Muscle of back (tissue), 11 donors: ENCODE results near the gene GNG13. TPM values are rescaled to one million over a fixed set of nuclear protein-coding genes. Genes with fewer than 3 reads are reported as not detected.
"Not testable (repeated sequence)": the region's sequence is repeated elsewhere in the genome, so short reads cannot be mapped to it uniquely, and the experiment has no call there.

Source experiments
- DNase-seq, 3 donors: peaks; one replicate each; pipeline versions ENCODE4 v3.0.0 to v3.0.0-alpha.2; 2013
- polyA plus RNA-seq, 10 donors: library from polyadenylated mRNA; unstranded; fragments of 120-200 nt; gene quantifications; one replicate each; pipeline ENCODE4 v1.2.1, GENCODE V29; 2013; ENCODE audit not compliant: insufficient read length in 10 of 10

The GNG13 gene
- polyA plus RNA-seq, 10 donors = 0.16 TPM; not detected in 9

- DNase-seq = no peak
Observed at GRCh38 chr16:832652-833336, 32.3 kb upstream of the GNG13 start.

- no peak for DNase-seq
Observed at GRCh38 chr16:831571-832413, 31.3 kb upstream of the GNG13 start.

DNA sequence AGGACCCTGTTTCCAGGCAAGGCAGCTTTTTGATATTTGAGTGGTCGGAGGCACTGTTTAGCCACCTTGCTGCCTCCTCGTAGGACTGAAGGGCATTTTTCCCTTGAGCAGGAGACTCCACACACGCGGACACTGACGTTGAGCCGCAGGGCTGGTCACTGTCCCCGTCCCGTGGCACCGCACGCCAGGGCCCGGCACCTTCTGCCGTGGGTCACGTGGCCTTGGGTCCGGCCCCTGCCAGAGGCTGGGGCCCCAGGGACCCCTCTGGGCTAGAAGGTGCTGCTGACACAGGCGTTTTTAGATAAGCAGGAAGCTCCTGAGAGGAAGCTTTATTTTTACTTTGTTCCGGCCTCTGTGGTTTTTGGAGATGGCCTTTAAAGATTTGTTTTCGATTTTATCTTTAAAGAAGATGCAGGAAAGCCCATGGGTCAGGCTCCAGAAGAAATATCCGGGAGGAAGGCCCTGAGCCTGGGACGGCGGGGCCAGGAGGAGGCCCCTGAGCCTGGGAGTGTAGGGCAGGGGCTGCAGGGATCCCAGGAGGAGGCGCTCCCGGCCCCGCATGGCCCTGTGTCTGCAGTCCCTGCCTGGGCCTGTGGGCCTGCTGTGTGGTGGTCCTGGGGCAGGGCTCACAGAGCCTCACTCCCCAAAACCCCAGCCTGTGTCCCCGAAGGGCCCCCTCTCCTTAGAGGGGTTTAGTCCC, 30.5 kb upstream of the GNG13 start:
- DNase-seq = no peak

GRCh38 chr16:830107-830870, 29.8 kb upstream of the GNG13 start:
- DNase-seq = no peak

DNA sequence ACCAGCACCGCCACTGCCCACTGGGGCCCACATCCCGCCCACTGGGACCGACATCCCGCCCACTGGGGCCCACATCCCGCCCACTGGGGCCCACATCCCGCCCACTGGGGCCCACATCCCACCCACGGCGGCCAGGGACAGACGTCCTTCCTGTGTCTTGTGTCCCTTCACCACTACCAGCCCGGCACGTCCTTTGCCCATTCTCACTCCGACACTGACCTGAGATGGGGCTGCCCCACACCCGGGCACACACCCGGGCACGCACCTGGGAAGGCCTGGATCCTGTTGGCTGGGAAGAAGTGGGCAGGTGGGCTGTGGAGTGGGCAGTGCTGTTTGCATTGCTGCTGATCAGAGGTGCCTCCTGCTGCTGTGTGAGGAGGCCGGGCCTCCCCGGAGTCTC, 28.4 kb upstream of the GNG13 start:
- no peak for DNase-seq

DNA sequence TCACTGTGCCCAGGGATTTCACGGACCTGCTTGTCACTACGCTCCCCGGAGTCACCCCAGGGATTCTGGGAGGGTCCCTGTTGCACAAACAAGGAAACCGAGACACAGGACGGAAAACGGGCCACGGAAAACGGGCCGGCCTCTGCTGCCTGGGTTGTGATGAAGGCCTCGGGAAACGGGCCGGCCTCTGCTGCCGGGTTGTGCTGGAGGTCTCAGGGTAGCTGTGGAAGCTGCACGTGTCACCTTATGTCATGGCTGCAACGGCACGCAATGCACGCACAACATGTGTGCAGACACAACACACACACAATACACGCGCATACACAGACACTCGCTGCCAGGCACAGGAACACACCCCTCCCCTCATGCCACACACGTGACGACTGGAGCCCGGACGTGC, 27.0 kb upstream of the GNG13 start:
- no peak for DNase-seq

- peak in 2 of 3 donors; percentile 42 to 74 for DNase-seq
Observed at GRCh38 chr16:825341-826061, 25.0 kb upstream of the GNG13 start.

GRCh38 chr16:824601-825000, 24.1 kb upstream of the GNG13 start:
- no peak for DNase-seq

DNA sequence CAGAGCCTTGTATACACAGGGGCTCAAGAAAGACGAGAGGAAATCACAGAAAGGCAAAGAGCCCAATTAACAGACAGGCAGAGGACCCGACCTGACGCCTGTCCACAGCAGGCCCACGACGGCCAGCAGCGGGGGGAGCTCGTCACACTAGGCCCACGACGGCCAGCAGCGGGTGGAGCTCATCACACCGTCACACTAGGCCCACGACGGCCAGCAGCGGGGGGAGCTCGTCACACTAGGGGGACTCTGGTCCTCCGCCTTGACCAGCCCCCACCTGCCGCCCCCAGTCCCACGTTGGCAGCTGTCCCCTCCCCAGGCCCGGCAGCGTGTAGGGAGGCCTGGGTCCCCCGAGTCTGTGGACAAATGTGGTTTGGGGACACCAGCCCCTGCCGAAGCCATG, 23.7 kb upstream of the GNG13 start:
- DNase-seq = no peak

GRCh38 chr16:822909-823297, 22.4 kb upstream of the GNG13 start:
- DNase-seq = no peak

DNA sequence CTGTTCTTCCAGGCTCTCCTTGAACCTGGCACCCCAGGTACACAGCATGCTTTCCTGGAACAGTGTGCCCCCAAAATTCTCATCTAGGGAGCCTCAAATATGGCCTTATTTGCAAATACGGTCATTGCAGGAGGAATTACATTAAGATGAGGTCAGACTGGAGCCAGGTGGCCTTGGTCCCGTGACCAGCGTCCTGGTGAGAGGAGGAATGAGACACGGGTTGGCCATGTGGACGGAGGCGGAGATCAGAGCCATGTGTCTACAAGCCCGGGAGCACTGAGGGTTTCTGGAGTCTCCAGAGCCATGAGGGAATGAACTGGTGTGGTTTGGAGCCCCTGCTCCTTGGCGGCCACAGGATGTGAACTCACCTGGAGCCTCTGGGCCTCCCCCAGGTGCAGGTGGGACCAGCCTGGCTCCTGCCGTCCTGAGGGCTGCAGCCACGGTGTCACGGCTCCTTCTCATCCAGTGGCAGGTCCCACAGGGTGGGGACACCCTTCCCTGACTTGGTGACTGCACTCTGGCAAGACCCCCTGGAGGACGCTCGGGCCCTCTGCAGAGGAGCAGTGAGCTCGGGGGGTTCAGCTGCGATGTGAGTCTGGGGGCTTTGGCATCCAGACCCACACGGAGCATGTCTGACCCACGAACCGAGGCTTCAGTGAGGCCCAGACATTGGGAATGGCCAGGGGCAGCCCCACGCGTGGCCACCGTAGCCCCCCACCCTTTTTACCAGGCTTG, 21.8 kb upstream of the GNG13 start:
- DNase-seq = no peak

DNA sequence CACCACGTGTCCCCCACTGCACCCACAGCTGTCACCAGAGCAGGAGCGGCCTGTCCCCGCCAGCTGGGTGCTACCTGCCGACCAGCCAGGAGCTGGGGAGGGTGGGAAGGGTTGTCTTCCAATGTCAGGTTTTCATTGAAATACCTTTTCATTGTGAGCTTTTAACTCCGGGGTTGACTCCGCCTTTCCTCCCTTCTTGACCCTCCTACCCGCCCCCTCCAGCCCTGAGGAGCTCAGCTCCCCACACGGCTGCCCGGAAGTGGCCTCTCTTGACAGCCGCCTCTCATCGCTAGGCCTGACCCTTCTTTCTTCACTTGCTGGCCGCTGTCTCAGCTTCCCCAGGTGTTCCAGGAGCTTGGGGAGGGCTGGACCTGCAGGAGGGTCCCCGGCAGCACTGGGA, 21.2 kb upstream of the GNG13 start:
- no peak for DNase-seq

- DNase-seq = no peak
Observed at GRCh38 chr16:820748-821147, 20.2 kb upstream of the GNG13 start.

GRCh38 chr16:820044-820408, 19.5 kb upstream of the GNG13 start:
- not testable (repeated sequence) for DNase-seq

- DNase-seq = no peak
Observed at GRCh38 chr16:819336-820043, 19.0 kb upstream of the GNG13 start.

DNA sequence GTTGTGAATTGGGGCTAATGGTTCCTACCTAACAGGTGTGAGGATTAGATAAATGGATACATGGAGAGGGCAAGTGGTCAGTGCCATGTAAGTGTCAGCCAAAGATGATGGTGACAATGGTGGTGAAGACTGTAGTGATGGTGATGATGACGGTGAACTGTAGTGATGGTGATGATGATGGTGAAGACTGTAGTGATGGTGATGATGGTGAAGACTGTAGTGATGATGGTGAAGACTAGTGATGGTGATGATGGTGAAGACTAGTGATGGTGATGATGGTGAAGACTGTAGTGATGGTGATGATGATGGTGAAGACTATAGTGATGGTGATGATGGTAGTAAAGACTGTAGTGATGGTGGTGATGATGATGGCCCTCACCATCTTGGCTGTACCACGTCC, 18.1 kb upstream of the GNG13 start:
- DNase-seq = no peak

DNA sequence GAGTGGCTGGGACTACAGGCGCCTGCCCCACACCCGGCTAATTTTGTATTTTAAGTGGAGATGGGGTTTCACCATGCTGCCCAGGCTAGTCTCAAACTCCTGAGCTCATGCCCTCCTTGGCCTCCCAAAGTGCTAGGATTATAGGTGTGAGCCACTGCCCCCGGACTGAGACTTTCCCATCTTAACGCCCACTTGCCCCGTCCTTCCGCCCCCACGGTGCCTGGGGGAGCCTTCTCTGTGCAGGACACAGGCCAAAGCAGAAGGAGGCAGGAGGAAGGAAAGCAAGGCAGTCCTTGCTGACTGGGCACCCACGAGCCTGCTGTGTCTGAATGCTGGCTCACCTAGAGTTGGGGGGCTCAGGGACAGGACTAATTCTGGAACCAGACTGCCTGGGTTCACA, 17.6 kb upstream of the GNG13 start:
- no peak for DNase-seq

GRCh38 chr16:817001-817906, 16.7 kb upstream of the GNG13 start:
- no peak for DNase-seq

DNA sequence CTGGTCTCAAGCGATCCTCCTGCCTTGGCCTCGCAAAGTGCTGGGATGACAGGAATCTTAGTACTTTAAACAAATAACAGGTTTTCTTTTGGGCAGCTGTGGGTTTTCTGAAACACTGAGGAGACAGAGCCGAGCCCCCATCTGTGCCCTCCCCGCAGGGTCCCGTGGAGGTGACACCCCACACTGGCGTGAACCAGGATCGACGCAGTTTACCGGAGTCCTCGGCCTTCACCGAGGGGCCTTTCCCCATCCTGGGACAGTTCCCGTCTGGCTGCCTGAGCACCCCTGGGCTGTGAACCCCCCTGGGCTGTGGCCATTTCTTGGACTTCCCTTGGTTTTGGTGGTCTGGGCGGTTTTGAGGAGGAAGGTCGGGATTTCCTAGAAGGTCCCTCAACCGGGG, 15.3 kb upstream of the GNG13 start:
- no peak for DNase-seq
